PC-3 (cell line): Measurements from ENCODE around the gene CD22. TPM values are rescaled to one million over a fixed set of nuclear protein-coding genes. Genes with fewer than 3 reads are reported as not detected.

Experiments used
- ATAC-seq: fragments of 200-7000 bp; cut with Tn5 transposase; 2 replicates; pipeline ENCODE4 v1.9.1; 2020; ENCODE audit warnings: mild to moderate bottlenecking, moderate library complexity
- BruUV-seq: library from RNA; stranded (reverse); fragments of 400-500 nt; replicated peaks from 2 replicates; lab custom pipeline; 2021; lab: Mats Ljungman, UMichigan
- CTCF ChIA-PET: fragments of 300-600 bp; sonication (Branson Sonifier 250); formaldehyde crosslinking; loops from one replicate; lab custom pipeline; 2022; ENCODE audit warnings: antibody characterized with exemption; lab: Charles Lee
- POLR2A ChIA-PET: fragments of 300-600 bp; sonication (Branson Sonifier 250); formaldehyde crosslinking; loops from one replicate; lab custom pipeline; 2022; ENCODE audit warnings: antibody characterized with exemption; ENCODE audit not compliant: unreplicated experiment; lab: Charles Lee
- DNase-seq: peaks from one replicate; pipeline ENCODE4 v3.0.0-alpha.2; 2015
- H2AFZ ChIP-seq: fragments of 300-600 bp; sonication (generic); 2 replicates; pipeline ENCODE4 v1.6.0; 2016; ENCODE audit warnings: antibody characterized with exemption, low read length
- H3F3A ChIP-seq: fragments of 300-600 bp; sonication (generic); one replicate; pipeline ENCODE4 v1.6.0; 2017; ENCODE audit warnings: antibody characterized with exemption, low read length, control low read depth, mild to moderate bottlenecking; ENCODE audit not compliant: unreplicated experiment
- H3K27ac ChIP-seq: fragments of 300-600 bp; sonication (generic); 2 replicates; pipeline ENCODE4 v1.5.1; 2016; ENCODE audit warnings: mild to moderate bottlenecking, low read length
- H3K27me3 ChIP-seq: fragments of 300-600 bp; sonication (generic); 2 replicates; pipeline ENCODE4 v1.6.1; 2016; ENCODE audit warnings: low read length, mixed read lengths
- H3K36me3 ChIP-seq: fragments of 300-600 bp; sonication (generic); 2 replicates; pipeline ENCODE4 v1.6.1; 2016; ENCODE audit warnings: low read depth, mixed run types, low read length, mixed read lengths
- H3K4me1 ChIP-seq: fragments of 300-600 bp; sonication (generic); 2 replicates; pipeline ENCODE4 v1.5.1; 2016; ENCODE audit warnings: low read length; ENCODE audit not compliant: insufficient read depth
- H3K4me2 ChIP-seq: fragments of 300-600 bp; sonication (generic); 2 replicates; pipeline ENCODE4 v1.6.0; 2016; ENCODE audit warnings: low read length
- H3K4me3 ChIP-seq: fragments of 300-600 bp; sonication (generic); 2 replicates; pipeline ENCODE4 v1.5.1; 2016; ENCODE audit warnings: mild to moderate bottlenecking, low read length, mixed read lengths
- H3K79me2 ChIP-seq: fragments of 300-600 bp; sonication (generic); 2 replicates; pipeline ENCODE4 v1.6.1; 2017; ENCODE audit warnings: low read length, mixed read lengths
- H3K9ac ChIP-seq: fragments of 300-600 bp; sonication (generic); 2 replicates; pipeline ENCODE4 v1.6.0; 2016; ENCODE audit warnings: mild to moderate bottlenecking, low read length
- H3K9me2 ChIP-seq: fragments of 300-600 bp; sonication (generic); replicated peaks from 2 replicates; pipeline ENCODE4 v1.6.1; 2016; ENCODE audit warnings: mixed run types, low read length, mixed read lengths
- H3K9me3 ChIP-seq: fragments of 300-600 bp; sonication (generic); 2 replicates; pipeline ENCODE4 v1.6.1; 2016; ENCODE audit warnings: low read length, mixed read lengths
- H4K20me1 ChIP-seq: fragments of 300-600 bp; sonication (generic); 2 replicates; pipeline ENCODE4 v1.6.1; 2016; ENCODE audit warnings: low read length, mixed read lengths
- EZH2 ChIP-seq: fragments of 300-600 bp; sonication (generic); IDR thresholded peaks from one replicate; pipeline ENCODE4 v1.6.1; 2017; ENCODE audit warnings: antibody characterized with exemption, mild to moderate bottlenecking, low read length; ENCODE audit not compliant: unreplicated experiment
- EZH2phosphoT487 ChIP-seq: fragments of 300-600 bp; sonication (generic); IDR thresholded peaks from 2 replicates; pipeline ENCODE4 v1.6.1; 2018; ENCODE audit warnings: mild to moderate bottlenecking, antibody characterized with exemption, low read length, borderline replicate concordance
- intact Hi-C: fragments of 100-400 bp; cut with micrococcal nuclease; formaldehyde crosslinking; loops from 2 replicates; pipeline ENCODE4 v1.9.0; 2023
- total RNA-seq: library from RNA; depleted of rRNA; stranded (reverse); fragments of >200 nt; gene quantifications from 2 replicates; pipeline ENCODE4 v1.2.3, GENCODE V29; 2014
- TF ChIP-seq, protein P1 (sequence below): fragments of 300-600 bp; sonication (generic); conservative IDR thresholded peaks from 2 replicates; pipeline ENCODE4 v1.5.1; 2017; ENCODE audit warnings: antibody characterized with exemption, low read depth, mild to moderate bottlenecking, low read length

Gene CD22
- total RNA-seq, 1 experiment from 2014 or later: 0.07 TPM

GRCh38 chr19:35332817-35333216 lies 3.8 kb downstream of the CD22 start:
- H3K9me3 ChIP-seq: no peaks in the 10 kb centered on the region
- no peaks in the 10 kb centered on the region for H3F3A ChIP-seq
- intact Hi-C loops: no loop called here
- no peaks in the 10 kb centered on the region for H3K79me2 ChIP-seq
- H3K9ac ChIP-seq: no peak overlapping the region
- no peaks in the 10 kb centered on the region for H3K27me3 ChIP-seq
- no TSS peak for BruUV-seq
- H3K4me1 ChIP-seq: no peaks in the 10 kb centered on the region
- H2AFZ ChIP-seq: no peak overlapping the region
- ATAC-seq (no peak), DNase-seq (no peak)
- H4K20me1 ChIP-seq: no peaks in the 10 kb centered on the region
- POLR2A ChIA-PET: no interaction called here
- no peak overlapping the region for H3K4me2 ChIP-seq
- no peak for TF ChIP-seq EZH2phosphoT487
- TF ChIP-seq, protein P1, sequence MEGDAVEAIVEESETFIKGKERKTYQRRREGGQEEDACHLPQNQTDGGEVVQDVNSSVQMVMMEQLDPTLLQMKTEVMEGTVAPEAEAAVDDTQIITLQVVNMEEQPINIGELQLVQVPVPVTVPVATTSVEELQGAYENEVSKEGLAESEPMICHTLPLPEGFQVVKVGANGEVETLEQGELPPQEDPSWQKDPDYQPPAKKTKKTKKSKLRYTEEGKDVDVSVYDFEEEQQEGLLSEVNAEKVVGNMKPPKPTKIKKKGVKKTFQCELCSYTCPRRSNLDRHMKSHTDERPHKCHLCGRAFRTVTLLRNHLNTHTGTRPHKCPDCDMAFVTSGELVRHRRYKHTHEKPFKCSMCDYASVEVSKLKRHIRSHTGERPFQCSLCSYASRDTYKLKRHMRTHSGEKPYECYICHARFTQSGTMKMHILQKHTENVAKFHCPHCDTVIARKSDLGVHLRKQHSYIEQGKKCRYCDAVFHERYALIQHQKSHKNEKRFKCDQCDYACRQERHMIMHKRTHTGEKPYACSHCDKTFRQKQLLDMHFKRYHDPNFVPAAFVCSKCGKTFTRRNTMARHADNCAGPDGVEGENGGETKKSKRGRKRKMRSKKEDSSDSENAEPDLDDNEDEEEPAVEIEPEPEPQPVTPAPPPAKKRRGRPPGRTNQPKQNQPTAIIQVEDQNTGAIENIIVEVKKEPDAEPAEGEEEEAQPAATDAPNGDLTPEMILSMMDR: no peak
- no peak for TF ChIP-seq EZH2
- no peaks in the 10 kb centered on the region for H3K36me3 ChIP-seq
- CTCF ChIA-PET: no interaction called here
- no peaks in the 10 kb centered on the region for H3K9me2 ChIP-seq
- no peak overlapping the region for H3K4me3 ChIP-seq
- H3K27ac ChIP-seq: no peak overlapping the region

DNA sequence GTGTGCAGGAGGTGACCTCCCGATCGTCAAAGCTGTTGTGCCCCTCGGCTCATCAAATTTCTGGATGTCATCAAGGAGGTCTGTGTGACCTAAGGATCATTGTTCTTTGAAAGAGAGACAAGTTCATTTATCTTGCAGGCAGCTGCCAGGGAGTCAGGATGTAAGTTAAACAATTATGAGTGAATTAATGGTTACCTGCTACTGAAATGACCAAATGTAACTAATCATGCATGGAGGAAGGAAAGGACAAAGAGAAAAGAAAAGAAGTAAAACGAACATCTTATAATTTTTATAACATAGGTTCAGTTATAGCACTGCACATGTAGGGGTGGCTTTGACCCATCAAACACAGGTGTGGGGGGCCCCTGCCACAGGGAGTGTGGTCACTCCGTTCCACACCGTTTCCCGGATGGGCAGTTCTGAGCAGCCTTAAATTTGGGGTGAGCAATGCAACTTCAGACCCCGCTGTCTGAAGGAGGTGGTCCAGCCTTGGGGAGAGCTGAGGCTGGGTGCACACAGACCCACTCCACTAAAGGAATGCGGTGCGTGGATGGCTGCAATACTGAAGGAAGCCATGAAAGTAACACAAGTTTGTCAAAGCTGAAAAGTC lies 5.3 kb downstream of the CD22 start:
- no peaks in the 10 kb centered on the region for H3K9me3 ChIP-seq
- no peaks in the 10 kb centered on the region for H4K20me1 ChIP-seq
- no peaks in the 10 kb centered on the region for H3K79me2 ChIP-seq
- H3K9ac ChIP-seq: no peak overlapping the region
- no peak overlapping the region for H3K4me2 ChIP-seq
- ATAC-seq (no peak), DNase-seq (no peak)
- ChIA-PET CTCF (no interaction called here), POLR2A (no interaction called here)
- H2AFZ ChIP-seq: no peak overlapping the region
- no peaks in the 10 kb centered on the region for H3F3A ChIP-seq
- no peaks in the 10 kb centered on the region for H3K4me1 ChIP-seq
- H3K27ac ChIP-seq: no peak overlapping the region
- TF ChIP-seq, protein P1: no peak
- TF ChIP-seq EZH2 (no peak), EZH2phosphoT487 (no peak)
- H3K36me3 ChIP-seq: no peaks in the 10 kb centered on the region
- H3K9me2 ChIP-seq: no peaks in the 10 kb centered on the region
- H3K4me3 ChIP-seq: no peak overlapping the region
- BruUV-seq: no TSS peak
- intact Hi-C loops: no loop called here
- H3K27me3 ChIP-seq: no peaks in the 10 kb centered on the region

DNA sequence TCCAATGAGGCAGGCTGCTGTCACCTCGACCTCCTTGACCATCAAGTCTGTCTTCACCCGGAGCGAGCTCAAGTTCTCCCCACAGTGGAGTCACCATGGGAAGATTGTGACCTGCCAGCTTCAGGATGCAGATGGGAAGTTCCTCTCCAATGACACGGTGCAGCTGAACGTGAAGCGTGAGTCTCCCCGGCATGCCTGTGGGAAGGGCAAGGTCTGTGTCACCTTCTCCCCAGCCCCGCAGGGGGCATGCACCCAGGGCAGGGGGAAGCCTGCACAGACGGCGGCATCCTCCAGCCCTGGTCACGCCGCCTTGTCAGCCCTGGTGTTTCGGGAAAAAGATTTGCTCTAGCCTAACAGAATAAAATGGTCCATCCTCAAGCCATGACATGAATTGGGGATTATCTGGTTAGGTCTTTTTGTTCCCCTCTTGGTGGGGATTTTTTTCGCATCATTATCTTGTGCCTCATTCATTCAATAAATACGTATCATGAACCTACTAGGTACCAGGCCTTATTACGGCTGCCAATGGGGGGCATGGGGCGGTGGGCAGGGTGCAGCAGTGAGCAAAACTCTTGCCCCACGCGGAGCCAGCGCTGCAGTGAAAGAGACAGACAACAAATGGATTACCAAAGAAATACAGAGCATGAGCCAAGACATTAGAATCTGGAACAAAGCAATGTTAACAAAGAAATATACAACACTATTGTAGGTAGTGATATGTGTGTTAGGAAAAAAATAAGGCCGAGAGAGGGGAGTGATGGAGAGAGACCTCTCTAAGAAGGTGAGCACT lies 7.4 kb downstream of the CD22 start:
- ATAC-seq (no peak), DNase-seq (no peak)
- CTCF ChIA-PET: no interaction called here
- Histone ChIP-seq H2AFZ (no peak overlapping the region), H3K27ac (no peak overlapping the region), H3K9me2 (no peaks in the 10 kb centered on the region), H3K36me3 (no peaks in the 10 kb centered on the region), H3K4me1 (no peaks in the 10 kb centered on the region), H3K79me2 (no peaks in the 10 kb centered on the region), H3K9ac (no peak overlapping the region), H3K9me3 (no peaks in the 10 kb centered on the region), H3K27me3 (no peaks in the 10 kb centered on the region), H3F3A (no peaks in the 10 kb centered on the region), H4K20me1 (no peaks in the 10 kb centered on the region), H3K4me2 (no peak overlapping the region), H3K4me3 (no peak overlapping the region)
- intact Hi-C loops: no loop called here
- BruUV-seq: no TSS peak
- TF ChIP-seq EZH2phosphoT487 (no peak), EZH2 (no peak)
- TF ChIP-seq, protein P1: no peak
- POLR2A ChIA-PET: no interaction called here
